NCI-H1048 (cell line): Measurements from ENCODE around the gene FRYL.

Experiments
- DNase-seq: peaks from one replicate; lab custom pipeline; 2025; lab: John Stamatoyannopoulos, UW

The FRYL gene

DNA sequence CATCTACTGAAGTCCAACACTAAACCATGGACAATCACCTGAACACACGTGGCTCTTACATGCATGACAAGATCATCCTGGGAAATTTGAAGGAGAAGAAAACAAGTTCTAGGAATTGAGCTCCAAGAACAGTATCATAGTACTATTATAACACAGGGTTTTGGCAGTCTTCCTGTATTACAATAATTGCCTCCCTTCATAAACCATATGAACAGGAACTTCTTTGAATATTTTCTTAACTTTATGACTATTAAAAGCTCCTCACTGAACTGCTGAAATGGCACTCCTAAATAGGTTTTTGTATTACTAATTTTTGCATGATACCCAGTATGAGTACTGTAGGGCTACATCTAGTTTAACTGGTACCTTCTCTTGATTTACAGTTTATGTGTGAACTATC, 160.0 kb downstream of the FRYL start:
- no peak for DNase-seq

DNA sequence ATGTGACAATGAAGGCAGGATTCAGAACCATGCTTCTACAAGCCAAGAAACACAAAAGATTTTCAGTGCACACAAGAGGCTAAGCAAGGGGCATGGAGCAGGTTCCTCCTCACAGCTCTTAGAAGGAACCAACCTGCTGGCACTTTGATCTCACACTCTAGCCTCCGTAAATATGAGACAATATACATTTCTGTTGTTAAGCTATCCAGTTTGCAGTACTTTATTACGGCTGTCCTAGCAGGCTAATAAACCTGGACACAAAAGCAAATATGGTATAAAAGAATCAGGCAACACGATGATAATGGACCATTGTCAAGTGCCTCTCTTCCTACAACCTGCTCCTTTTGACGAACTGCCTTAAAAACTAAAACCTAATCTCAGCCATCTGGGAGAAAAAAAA, 175.6 kb downstream of the FRYL start:
- DNase-seq, result no peak

DNA sequence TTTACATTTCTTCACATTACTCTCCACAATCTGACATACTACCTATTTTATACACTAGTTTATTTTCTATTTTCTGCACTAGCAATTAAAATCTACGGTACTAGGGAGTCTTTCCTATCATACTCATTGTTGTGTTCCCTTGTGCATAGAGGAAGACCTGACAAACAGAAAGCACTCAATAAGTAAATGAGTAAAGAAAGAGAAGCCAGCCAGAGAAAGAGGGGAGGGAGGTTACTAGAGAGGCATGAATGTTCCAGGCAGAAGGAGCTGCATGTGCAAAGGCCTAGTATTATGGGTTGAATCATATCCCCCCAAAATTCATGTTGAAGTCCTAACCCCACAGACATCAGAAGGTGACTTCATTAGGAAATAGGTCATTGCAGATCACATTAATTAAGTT, 176.0 kb downstream of the FRYL start:
- no peak for DNase-seq

DNA sequence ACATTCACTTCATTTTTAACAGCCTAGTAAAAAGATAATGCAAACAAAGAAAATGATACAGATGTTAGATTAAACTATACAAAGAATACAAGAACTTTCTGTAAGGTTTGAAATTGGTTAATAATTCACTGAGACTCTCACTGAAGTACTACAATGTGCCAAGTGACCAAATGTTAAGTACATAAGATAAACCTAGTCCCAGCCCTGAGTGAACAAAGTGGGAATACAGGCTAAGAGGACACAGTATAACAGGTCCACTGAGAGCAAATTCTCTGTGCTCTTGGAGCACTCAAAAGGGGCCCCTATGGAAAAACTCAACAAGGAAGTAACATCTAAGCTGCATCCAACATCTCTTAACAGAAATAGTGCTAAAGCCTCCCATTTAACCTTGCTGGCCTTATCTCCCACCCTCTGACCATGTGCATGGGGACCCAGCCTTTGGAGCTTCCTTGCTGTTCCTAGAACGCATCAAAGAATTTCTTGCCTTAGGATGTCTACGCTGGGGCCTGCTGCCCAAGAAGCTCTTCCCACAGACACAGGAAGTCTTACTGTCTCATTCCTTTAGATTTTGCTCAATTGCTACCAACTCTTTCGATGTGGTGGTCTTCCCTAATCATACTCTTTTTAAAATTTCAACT, 176.6 kb downstream of the FRYL start:
- DNase-seq, result no peak

DNA sequence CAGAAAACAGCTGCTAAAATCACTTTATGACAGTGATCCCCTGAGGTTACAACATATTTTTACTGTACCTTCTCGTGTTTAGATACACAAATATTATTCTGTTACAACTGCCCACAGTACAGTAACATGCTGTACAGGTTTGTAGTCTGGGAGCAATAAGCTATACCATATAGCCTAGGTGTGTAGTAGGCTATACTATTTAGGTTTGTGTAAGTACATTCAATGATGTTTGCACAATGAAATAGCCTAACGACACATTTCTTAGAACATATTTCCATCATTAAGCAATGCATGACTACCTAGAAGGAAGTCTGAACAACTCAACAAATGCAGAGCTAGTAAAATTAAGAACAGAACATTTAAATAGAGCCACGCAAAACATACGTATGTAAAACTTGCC, 177.3 kb downstream of the FRYL start:
- no peak for DNase-seq

DNA sequence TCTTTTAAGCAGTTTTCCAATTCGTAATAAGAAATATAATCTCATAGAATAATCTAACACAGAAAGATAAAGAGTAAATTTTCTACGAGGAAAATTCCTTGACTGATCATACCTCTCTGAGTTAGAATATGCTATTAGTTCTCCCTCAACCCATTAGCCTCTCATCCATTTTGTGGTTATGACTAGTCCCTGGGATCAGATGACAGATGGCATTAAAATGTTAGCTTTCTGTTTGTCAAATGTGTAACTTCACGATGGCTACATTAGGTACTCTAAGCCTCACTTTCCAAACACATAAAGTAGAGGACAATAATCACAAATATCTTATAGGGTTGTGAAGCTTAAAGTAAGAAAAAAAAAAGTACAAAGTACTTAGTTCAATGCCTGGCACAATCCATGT, 177.9 kb downstream of the FRYL start:
- DNase-seq, result no peak

DNA sequence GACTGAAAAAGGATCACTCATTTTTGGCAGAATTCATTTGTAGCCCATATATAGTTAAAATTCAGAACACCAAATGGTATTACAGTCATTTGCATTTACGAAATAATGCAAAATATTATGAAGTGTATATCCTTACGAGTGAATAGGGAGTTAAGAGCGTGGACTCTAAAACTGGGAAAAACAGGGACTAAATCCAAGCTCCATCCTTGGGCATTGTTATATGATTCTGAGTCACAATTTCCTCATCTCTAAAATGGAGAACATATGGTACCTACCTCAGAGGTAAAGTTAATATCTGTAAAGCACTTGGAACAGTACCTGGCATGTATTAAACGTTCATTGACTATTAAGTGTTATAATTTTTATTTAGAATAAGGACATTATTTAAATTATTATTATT, 183.7 kb downstream of the FRYL start:
- DNase-seq, result no peak

DNA sequence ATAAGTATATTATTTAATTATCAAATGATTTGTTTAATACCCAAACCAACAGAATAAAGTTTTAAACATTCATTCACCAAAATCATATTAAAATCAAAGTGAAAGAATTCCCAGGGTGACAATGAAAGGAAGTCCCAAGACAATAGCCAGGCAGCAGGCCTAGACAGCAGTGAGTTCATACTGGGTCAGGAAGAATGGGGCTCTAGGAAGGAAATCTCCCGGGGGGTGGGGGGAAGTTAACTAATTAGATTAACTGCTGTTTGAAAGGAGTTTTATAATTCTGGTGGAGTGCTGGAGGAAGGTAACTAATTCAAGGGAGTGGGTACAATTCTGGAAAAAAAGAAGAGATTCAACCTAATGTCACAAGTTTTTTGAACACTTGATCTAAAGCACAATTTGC, 185.9 kb downstream of the FRYL start:
- DNase-seq, result no peak

DNA sequence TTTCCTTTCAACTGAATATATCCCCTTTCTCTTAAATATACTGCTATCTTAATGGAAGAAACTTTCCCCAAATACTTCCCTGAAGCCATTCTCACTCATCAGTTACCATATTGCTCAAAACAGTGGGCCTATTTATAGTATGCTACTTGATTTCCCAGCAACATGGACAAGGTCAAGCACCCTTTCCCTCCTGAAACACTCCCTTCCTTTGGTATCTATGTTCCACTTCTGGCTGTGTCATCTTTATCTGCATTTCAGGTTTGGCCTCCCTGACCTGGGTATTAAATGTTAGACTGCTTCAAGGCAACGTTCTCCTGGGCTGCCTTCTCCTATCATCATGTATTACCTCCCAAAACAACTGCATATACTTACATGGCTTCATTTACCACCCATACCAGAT, 188.7 kb downstream of the FRYL start:
- no peak for DNase-seq

DNA sequence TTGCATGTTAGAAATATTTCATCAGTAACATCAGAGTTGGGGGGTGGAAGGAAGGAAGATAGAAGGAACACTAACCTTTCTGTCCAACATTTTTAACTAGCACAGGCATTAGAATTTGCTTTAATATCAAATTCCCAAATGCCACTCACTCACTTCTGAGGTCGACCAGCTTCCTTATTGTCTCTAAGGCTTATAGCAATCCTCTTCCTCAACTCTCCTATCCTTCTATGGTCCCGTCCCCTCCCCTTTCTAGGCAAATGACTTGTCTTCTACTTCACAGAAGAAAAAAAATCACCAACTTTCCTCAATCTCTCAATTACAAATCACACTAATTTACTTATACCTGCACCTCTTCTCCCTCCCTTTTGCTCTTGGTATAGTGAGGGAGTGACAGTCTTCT, 189.2 kb downstream of the FRYL start:
- no peak for DNase-seq

DNA sequence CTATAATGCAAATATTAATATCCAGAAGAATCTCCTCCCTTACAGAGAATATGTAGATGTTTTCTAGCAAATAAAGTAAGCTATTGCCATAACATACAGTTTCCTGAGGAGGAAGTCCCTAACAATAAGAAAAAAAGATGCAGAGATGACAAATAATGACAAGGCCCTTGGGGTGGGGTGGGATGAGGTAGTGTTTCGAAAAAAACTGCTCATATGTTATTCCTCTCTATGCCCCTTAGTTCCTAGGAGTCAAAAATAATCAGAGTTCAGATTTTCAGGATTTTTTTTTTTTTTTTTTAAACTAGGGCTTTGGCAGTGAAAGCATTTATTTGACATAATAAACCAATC, 191.0 kb downstream of the FRYL start:
- DNase-seq, result no peak

DNA sequence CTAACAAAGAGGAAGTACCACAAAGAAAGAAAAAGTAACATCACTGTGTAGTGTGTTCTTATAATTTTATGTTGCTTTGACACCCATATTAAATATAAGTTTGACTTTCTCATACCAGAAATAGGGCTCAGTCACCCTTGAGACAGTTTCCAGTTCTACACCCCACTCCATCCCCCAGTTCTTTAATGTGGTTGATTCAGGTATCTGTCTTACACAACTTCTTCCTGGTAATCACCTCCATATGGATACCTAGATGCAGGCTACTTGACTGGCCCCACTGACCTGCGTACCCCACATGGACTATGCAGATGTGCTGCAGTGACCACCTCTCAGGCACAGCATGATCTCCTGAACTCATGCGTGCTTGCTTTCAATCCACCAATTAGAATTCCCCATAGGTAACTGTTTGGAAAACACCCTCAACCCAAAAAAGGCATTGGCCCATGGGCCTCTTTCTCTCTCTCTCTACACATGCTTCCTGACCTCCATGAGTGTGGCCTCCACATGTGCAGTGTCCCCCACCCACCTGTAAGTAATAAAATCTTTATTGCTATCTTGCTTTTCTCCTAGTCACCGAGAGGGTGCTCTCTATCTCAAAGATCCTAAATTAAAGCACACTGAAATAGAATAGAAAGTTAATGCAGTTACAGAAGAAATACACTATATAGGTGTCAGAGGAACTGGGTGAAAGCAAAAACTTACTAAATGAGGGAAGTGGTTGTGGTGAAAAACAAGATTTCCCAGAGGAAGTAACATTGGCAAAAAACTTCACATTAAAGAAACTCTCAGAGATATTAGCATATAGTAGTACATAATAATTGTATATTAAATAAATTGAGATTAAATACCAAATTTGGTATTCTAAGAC, 191.6 kb downstream of the FRYL start:
- no peak for DNase-seq

DNA sequence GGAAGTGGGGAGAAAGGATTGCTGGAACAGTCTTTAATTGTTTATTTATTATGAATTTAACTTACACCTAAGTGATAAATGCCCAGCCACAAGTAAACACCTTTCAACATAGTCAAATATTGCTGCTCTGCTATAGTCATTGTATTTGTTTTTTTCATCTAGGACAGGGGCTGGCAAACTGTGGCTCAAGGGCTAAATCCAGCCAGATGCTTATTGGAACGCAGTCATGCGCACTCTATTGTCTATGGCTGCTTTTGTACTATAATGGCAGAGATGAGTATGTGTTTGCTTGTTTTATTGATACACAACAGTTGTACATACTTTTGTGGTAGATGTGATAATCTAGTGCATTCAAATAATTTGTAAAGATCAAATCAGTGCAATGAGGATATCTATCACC, 194.7 kb downstream of the FRYL start:
- no peak for DNase-seq

DNA sequence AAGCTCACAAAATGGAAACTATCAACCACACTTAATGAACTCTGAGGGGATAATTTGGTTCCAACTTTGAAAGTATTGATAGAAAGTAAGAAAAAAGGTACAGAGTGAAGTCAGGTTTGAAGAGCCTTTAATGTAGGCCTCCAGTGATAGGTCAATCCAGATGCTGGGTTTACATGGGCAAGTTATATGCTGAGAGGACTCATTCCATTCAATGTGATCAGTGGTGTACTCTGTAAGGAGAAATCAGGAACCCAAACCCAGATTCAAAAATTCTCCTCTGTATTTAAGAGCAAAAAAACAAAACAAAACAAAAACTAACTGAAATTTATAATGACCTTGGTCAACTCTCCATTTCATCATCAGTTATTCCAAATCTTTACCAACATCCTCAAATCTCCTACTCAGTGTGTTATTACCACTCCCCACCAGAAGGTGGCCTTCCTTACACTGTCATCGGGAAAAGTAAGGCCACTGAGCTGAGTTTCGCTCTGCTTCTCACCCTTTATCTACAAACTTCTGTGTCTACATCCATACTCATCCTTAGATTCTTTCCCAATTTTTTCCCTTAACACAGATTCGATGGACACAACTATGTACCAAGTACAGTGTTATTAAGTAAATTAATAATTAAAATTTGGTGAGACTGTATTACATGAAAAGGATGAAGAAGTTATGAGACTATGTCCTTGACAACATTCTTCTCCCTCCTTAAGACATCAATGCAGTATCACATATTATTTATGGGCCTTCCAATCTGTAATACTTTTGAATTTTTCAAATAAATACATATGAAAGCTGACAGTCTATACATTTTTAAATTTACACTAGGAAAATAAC, 201.7 kb downstream of the FRYL start:
- no peak for DNase-seq

DNA sequence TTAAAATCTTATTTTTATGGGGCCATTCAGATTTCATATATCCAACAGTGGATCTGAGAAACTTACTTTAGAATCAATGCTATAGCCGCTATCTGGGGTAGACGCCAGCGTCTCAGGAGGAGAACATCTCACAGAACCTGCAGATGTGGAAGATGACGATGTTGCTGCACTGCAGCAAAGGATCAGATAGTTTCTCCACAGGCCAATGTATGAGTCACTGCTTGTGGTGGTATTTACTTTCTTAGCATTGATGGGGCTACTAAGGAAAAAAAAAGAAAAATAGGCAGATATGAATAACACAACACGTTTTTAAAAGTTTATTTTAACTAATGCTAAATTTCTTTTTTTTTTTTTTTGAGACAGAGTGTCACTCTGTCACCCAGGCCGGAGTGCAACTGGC, 204.1 kb downstream of the FRYL start:
- no peak for DNase-seq

DNA sequence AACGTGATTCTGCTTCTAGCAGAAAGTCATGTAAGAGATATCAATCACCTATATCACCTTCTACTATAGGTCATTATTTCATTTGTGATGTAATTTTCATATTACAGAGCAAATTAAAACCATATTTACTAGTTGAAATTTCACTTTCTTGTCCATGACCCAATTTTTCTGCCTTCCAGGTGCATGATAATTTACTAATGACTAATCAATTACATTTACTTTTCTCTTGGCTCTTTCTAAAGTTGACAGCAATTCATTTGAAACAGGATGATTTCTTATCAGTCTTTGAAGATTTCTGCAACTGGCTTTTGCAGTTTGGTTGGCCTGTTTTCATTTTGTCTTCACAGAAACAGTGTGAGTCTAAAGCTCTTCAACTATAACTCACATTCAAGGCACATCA, 208.6 kb downstream of the FRYL start:
- no peak for DNase-seq

DNA sequence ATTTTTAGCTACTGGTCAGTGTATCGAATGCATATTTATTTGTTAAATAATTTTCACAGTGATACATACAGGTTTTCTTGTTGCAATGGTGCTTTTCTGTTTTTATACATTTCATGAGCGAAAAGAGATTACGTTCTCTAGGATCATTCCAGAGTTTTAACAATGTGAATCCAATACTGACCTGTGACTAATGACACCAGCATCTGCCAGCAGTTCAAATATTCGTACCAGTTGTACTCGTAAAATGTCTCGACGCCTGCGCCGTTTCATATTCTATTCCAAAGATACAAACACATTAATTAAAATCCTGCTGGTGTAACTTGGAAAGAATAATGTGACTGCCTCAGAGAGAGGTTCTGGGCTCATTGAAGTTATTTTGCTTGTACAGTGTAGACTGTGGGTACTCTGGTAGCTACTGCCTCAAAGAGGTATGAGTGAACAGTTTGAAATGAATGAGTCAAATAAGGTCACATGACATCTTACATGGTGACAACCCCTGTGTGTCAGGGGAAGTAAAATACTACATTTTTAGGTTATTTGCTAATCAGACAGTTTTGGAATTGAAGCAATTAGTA, 209.3 kb downstream of the FRYL start:
- DNase-seq, result no peak

DNA sequence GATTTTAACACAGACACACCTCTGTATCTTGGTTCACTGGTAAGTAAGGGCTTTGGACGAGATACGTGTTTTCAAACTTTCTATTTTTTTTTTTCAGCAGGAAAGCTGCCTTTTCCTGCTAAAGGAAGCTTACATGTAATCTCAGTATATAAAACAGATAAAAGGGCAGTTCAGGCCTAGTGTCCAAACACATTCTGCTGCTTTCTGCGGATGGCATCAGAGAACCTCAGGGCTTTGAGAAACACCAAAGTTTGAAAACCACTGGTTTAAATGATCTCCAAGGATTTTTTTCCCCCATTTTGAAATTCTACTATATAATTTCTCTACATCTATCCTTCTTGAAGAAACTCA, 214.1 kb downstream of the FRYL start:
- no peak for DNase-seq

DNA sequence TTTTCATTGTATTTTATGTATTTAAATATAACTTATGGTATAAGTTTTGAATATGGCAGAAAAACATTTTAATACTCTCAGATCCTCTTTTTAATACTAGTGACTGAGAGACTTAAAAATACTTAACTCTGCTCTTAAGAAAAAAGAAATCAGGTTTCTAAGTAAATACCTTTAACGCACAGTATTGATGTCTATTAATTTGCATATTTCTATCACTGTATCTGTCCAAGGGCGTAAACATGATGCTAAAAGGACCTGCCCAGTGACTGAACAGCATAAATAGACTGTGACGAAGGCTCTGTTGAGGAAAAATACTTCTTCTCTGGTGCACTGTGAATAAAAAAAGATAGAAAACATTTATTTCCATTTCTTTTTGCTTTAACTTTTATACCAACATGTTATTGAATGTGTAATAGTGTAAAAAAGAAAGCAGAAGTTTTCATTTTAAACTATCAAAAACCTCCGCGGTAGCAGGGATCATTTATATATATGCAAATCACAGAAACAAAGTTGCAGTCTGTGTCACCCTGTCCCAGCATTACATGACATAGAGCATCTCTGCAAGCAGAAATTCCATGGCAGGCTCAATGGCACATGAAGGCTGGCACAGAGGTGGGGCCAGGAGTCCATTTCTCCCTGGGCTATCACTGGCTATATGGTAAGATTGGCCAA, 214.6 kb downstream of the FRYL start:
- no peak for DNase-seq

DNA sequence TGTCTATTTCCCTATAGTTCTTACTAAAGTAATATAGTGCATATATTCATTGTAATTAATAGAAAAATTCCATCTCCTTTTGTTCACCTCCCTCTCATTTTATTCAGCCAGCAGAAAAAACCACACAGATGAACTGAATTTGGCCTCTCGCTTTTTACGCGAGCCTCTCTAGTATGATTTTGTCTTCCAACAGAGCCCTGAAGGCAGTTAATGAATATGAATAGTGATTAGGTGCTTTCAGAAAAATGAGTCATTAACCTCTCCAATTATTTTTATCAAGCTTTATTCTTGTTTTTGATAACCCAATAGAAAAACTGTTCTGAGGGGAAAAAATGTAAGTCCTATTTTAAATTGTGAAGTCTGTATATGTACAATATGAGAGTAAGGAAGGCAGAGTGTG, 215.9 kb downstream of the FRYL start:
- DNase-seq, result no peak

DNA sequence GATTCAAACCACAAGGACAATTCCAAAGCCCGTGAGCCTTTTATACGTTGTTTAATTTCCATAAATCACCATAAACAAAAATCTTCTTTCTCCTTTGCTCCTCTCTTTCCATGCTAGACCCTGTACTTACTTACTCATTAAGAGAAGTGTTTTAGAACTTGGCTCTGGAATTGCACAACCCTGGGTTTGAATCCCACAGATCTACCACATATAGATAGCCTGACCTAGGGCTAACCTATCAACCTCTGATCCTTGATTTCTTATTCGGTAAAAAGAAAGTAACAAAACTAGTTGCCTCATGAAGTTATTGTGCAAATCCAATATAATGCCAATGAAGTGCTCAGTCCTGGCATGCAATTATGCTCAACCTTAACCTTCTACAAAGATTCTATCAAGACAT, 221.3 kb downstream of the FRYL start:
- no peak for DNase-seq

DNA sequence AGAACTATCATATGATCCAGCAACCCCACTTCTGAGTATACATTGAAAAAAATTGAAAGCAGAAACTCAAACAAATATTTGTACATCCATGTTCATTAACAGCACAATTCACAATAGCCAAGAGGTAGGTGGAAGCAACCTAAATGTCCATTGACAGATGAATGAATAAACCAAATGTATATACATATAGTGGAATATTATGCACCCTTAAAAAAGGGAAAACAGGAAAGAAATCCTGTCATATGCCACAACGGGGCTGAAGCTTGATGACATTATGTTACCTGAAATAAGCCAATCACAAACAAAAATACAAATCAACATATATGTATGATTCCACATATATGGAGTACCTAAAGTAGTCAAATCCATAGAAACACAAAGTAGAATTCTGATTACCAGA, 222.1 kb downstream of the FRYL start:
- DNase-seq, result no peak
